ENCODE results near the gene ARHGAP33. TPM values are rescaled to one million over a fixed set of nuclear protein-coding genes. Genes with fewer than 3 reads are reported as not detected.
A peak's percentile ranks its signal among the peaks of the same experiment; 100 is the strongest.

The ARHGAP33 gene, protein sequence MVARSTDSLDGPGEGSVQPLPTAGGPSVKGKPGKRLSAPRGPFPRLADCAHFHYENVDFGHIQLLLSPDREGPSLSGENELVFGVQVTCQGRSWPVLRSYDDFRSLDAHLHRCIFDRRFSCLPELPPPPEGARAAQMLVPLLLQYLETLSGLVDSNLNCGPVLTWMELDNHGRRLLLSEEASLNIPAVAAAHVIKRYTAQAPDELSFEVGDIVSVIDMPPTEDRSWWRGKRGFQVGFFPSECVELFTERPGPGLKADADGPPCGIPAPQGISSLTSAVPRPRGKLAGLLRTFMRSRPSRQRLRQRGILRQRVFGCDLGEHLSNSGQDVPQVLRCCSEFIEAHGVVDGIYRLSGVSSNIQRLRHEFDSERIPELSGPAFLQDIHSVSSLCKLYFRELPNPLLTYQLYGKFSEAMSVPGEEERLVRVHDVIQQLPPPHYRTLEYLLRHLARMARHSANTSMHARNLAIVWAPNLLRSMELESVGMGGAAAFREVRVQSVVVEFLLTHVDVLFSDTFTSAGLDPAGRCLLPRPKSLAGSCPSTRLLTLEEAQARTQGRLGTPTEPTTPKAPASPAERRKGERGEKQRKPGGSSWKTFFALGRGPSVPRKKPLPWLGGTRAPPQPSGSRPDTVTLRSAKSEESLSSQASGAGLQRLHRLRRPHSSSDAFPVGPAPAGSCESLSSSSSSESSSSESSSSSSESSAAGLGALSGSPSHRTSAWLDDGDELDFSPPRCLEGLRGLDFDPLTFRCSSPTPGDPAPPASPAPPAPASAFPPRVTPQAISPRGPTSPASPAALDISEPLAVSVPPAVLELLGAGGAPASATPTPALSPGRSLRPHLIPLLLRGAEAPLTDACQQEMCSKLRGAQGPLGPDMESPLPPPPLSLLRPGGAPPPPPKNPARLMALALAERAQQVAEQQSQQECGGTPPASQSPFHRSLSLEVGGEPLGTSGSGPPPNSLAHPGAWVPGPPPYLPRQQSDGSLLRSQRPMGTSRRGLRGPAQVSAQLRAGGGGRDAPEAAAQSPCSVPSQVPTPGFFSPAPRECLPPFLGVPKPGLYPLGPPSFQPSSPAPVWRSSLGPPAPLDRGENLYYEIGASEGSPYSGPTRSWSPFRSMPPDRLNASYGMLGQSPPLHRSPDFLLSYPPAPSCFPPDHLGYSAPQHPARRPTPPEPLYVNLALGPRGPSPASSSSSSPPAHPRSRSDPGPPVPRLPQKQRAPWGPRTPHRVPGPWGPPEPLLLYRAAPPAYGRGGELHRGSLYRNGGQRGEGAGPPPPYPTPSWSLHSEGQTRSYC
- total RNA-seq (46.7 TPM), polyA plus RNA-seq (under 1 TPM in 1 of 4 donors, not detected in 3; 0.40 TPM)

DNA sequence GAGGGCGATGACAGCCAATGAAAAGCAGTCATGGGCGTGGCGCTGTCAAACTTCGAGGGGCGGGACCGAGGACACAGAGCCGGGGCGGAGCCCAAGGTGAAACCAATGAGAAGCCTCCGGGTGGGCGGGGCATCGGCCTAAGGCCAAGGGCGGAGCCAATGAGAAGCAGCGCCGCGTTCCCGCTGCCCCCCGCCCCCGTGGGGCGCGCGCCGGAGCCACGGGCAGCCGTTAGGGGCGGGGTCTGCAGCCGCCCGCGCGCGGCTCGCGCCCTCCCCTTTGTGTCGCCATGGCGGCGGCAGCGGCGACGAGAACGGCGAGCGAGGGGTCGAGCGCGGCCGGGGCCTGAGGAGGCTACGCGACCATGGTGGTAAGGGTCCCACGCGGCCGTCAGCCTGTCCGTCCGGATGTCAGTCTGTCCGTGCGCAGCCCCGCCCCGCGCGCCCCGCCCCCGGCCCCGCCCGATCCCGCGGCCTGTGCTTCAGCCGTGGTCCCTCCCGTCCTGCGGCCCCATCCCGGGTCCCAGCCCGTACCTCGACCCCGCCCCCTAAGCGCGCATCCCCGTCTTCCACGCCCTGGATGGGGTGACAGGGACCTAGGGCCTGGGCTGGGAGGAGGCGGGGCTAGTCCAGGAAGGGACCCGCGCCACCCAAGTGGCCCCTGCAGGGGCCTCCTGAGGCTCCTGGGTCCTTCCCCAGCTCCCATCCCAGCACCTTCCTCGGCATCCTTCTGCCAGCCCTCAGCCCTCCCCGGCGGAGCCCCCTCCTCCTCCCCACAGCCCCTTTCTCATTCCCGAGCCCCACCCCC lies at the start of gene ARHGAP33:
TSS of gene ARHGAP33 (plus strand) at position 267 of the 804 bp plus-strand sequence. CDS start at position 362, 95 bp downstream.
- Histone ChIP-seq H3K4me3 (ENCODE audit: low read depth, low read length) (peak within 1 kb of the TSS; percentile 69), H3K27ac (ENCODE audit: insufficient read depth, low read length, poor library complexity, severe bottlenecking) (peak within 1 kb of the TSS; percentile 9), H3K27me3 (ENCODE audit: control insufficient read depth, insufficient read depth, low read length) (no peaks in the 10 kb centered on the region), H3K4me1 (ENCODE audit: control insufficient read depth, insufficient read depth, low read length, poor library complexity, severe bottlenecking) (peaks cover 17% of the 10 kb centered on the region), H3K36me3 (ENCODE audit: control insufficient read depth, insufficient read depth, low read length) (no peaks in the 10 kb centered on the region), H3K9me3 (ENCODE audit: control insufficient read depth in 2 of 2, low read length in 2 of 2) (no peaks in the 10 kb centered on the region)
- peak within 1 kb of the TSS; percentile 86 to 94 (median 90) for H3K4me3 Mint-ChIP-seq
- H3K9me3 Mint-ChIP-seq = no peaks in the 10 kb centered on the region
- peaks cover 4% of the 10 kb centered on the region for H3K36me3 Mint-ChIP-seq
- DNase-seq (peak; percentile 98), ATAC-seq (ENCODE audit: low read depth in 2 of 2) (peak; percentile 97)
- no peaks in the 10 kb centered on the region for H3K27me3 Mint-ChIP-seq
- peaks cover 4 to 28% (median 9%) of the 10 kb centered on the region in 4 donors for H3K4me1 Mint-ChIP-seq
- H3K27ac Mint-ChIP-seq = peak within 1 kb of the TSS; percentile 60 to 87 (median 73)

DNA sequence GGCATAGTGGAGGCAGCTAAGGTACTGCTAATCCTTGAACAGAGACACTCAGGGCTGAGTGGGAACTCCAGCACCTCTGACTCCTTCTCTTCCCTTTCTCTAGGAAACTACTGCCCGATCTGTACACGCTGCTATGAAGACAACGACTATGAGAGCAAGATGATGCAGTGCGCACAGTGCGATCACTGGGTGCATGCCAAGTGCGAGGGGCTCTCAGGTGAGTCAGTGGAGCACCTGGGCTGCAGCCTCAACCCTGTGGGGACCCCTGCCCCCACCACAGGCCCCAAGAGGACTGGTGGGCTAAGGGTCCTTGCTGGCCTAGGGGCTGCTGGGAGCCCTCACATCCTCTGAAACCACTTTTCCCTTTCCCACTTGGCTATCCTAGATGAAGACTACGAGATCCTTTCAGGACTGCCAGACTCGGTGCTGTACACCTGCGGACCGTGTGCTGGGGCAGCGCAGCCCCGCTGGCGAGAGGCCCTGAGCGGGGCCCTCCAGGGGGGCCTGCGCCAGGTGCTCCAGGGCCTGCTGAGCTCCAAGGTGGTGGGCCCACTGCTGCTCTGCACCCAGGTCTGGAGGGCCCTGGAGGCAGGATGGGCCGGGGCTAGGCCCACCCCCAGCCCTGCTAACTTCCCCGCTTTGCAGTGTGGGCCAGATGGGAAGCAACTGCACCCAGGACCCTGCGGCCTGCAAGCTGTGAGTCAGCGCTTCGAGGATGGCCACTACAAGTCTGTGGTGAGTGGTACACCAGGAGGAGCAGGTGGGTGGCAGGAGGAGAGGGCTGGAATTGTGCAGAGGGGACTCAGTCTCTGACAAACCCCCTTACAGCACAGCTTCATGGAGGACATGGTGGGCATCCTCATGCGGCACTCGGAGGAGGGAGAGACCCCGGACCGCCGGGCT lies 48.1 kb upstream of the ARHGAP33 start:
- H3K4me3 Mint-ChIP-seq = no peak overlapping the region
- no peak for DNase-seq
- no peaks in the 10 kb centered on the region for H3K4me1 ChIP-seq (ENCODE audit: control insufficient read depth, insufficient read depth, low read length, poor library complexity, severe bottlenecking)
- peaks cover 0 to 4% (median 1%) of the 10 kb centered on the region in 4 donors for H3K4me1 Mint-ChIP-seq
- peaks cover 96% of the 10 kb centered on the region for H3K36me3 ChIP-seq (ENCODE audit: control insufficient read depth, insufficient read depth, low read length)
- H3K27ac ChIP-seq (ENCODE audit: insufficient read depth, low read length, poor library complexity, severe bottlenecking) = no peak overlapping the region
- no peaks in the 10 kb centered on the region for H3K27me3 Mint-ChIP-seq
- peaks cover 46% of the 10 kb centered on the region for H3K36me3 Mint-ChIP-seq
- no peak overlapping the region for H3K27ac Mint-ChIP-seq
- no peaks in the 10 kb centered on the region for H3K27me3 ChIP-seq (ENCODE audit: control insufficient read depth, insufficient read depth, low read length)
- H3K9me3 ChIP-seq (ENCODE audit: control insufficient read depth in 2 of 2, low read length in 2 of 2) = no peaks in the 10 kb centered on the region
- H3K9me3 Mint-ChIP-seq = no peaks in the 10 kb centered on the region
- no peak for ATAC-seq (ENCODE audit: low read depth in 2 of 2)
- no peak overlapping the region for H3K4me3 ChIP-seq (ENCODE audit: low read depth, low read length)

DNA sequence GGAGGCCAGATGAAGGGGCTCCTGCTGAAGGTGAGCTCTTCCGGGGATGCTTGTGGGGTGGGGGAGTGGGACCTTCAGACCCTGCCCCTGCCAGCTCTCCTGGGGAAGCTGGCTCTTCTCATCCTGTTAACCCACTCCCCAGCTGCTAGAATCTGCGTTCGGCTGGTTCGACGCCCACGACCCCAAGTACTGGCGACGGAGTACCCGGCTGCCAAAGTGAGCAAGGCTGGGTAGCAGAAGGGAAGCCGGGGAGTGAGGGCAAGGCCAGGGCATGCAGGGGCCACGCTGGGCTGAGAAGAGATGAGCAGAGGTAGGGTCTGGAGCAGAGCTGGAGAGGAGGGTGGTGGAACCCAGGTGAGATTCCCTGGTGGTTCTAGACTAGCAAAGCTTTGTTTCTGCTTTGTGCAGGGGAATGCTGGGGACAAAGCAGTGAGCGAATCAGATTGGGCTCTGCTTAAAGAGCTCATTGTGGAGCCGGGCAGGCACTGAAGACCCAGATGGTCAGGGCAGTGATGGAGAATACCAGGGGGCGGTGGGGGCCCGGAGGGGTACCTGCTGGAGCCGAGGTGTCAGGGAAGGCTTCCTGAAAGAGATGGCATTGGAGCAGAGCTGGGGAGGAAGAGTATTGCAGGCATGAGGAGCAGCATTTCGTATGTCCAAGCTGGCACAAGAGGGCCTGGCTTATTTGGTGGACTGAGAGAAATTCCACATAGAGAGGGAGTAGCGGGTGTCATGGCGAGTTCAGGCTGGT lies 47.2 kb upstream of the ARHGAP33 start:
- H3K27me3 ChIP-seq (ENCODE audit: control insufficient read depth, insufficient read depth, low read length) = no peaks in the 10 kb centered on the region
- H3K36me3 ChIP-seq (ENCODE audit: control insufficient read depth, insufficient read depth, low read length) = peaks cover 87% of the 10 kb centered on the region
- H3K4me1 Mint-ChIP-seq = peaks cover 0 to 4% (median 1%) of the 10 kb centered on the region in 4 donors
- peaks cover 46% of the 10 kb centered on the region for H3K36me3 Mint-ChIP-seq
- H3K4me3 Mint-ChIP-seq = peak overlapping the region in 1 of 4 donors; percentile 47
- H3K27me3 Mint-ChIP-seq = no peaks in the 10 kb centered on the region
- ATAC-seq (ENCODE audit: low read depth in 2 of 2) (no peak), DNase-seq (no peak)
- no peaks in the 10 kb centered on the region for H3K9me3 ChIP-seq (ENCODE audit: control insufficient read depth in 2 of 2, low read length in 2 of 2)
- no peak overlapping the region for H3K27ac ChIP-seq (ENCODE audit: insufficient read depth, low read length, poor library complexity, severe bottlenecking)
- H3K9me3 Mint-ChIP-seq = no peaks in the 10 kb centered on the region
- no peaks in the 10 kb centered on the region for H3K4me1 ChIP-seq (ENCODE audit: control insufficient read depth, insufficient read depth, low read length, poor library complexity, severe bottlenecking)
- no peak overlapping the region for H3K4me3 ChIP-seq (ENCODE audit: low read depth, low read length)
- H3K27ac Mint-ChIP-seq = peak overlapping the region in 1 of 3 donors; percentile 76

DNA sequence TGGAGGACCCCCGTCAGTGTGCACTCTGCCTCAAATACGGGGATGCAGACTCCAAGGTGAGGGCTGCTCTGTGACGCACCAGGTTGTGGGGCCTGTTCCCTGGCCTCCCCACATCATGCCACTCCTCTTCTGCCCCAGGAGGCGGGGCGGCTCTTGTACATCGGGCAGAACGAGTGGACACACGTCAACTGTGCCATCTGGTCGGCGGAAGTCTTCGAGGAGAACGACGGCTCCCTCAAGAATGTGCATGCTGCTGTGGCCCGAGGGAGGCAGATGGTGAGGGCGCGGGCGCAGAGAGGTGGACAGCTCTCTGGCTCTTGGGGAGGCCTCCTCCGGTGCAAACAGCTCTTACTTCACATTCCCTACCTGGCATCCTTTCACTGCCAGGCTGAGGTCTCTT lies 46.3 kb upstream of the ARHGAP33 start:
- H3K27ac ChIP-seq (ENCODE audit: insufficient read depth, low read length, poor library complexity, severe bottlenecking) = no peak overlapping the region
- H3K36me3 ChIP-seq (ENCODE audit: control insufficient read depth, insufficient read depth, low read length) = peaks cover 85% of the 10 kb centered on the region
- H3K36me3 Mint-ChIP-seq = peaks cover 43% of the 10 kb centered on the region
- no peaks in the 10 kb centered on the region for H3K27me3 Mint-ChIP-seq
- peaks cover 0 to 4% (median 0%) of the 10 kb centered on the region in 4 donors for H3K4me1 Mint-ChIP-seq
- no peaks in the 10 kb centered on the region for H3K4me1 ChIP-seq (ENCODE audit: control insufficient read depth, insufficient read depth, low read length, poor library complexity, severe bottlenecking)
- H3K4me3 ChIP-seq (ENCODE audit: low read depth, low read length) = no peak overlapping the region
- H3K4me3 Mint-ChIP-seq = no peak overlapping the region
- no peaks in the 10 kb centered on the region for H3K27me3 ChIP-seq (ENCODE audit: control insufficient read depth, insufficient read depth, low read length)
- ATAC-seq (ENCODE audit: low read depth in 2 of 2) = no peak
- H3K27ac Mint-ChIP-seq = no peak overlapping the region
- H3K9me3 Mint-ChIP-seq = no peaks in the 10 kb centered on the region
- H3K9me3 ChIP-seq (ENCODE audit: control insufficient read depth in 2 of 2, low read length in 2 of 2) = no peaks in the 10 kb centered on the region
- no peak for DNase-seq

DNA sequence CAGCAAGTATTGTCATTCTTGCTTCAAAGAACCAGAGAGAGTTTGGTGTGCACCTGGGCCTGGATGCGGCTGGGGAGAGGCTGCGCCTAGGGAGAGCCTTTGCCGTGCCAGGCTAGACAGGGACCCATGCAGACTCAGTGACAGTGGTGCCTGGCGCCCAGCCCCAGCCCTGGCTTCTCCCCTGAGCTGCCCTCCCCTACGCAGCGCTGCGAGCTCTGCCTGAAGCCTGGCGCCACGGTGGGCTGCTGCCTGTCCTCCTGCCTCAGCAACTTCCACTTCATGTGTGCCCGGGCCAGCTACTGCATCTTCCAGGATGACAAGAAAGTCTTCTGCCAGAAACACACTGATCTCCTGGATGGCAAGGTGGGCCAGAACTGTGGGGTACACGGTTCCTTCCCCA lies 45.6 kb upstream of the ARHGAP33 start:
- Histone ChIP-seq H3K36me3 (ENCODE audit: control insufficient read depth, insufficient read depth, low read length) (peaks cover 85% of the 10 kb centered on the region), H3K4me3 (ENCODE audit: low read depth, low read length) (no peak overlapping the region), H3K4me1 (ENCODE audit: control insufficient read depth, insufficient read depth, low read length, poor library complexity, severe bottlenecking) (no peaks in the 10 kb centered on the region), H3K27ac (ENCODE audit: insufficient read depth, low read length, poor library complexity, severe bottlenecking) (no peak overlapping the region), H3K27me3 (ENCODE audit: control insufficient read depth, insufficient read depth, low read length) (no peaks in the 10 kb centered on the region), H3K9me3 (ENCODE audit: control insufficient read depth in 2 of 2, low read length in 2 of 2) (no peaks in the 10 kb centered on the region)
- Mint-ChIP-seq H3K27ac (no peak overlapping the region), H3K4me1 (peaks cover 0 to 8% (median 3%) of the 10 kb centered on the region in 4 donors), H3K27me3 (no peaks in the 10 kb centered on the region), H3K9me3 (peaks cover 0 to 2% (median 0%) of the 10 kb centered on the region in 7 donors), H3K36me3 (peaks cover 50% of the 10 kb centered on the region), H3K4me3 (no peak overlapping the region)
- ATAC-seq (ENCODE audit: low read depth in 2 of 2) (no peak), DNase-seq (no peak)

DNA sequence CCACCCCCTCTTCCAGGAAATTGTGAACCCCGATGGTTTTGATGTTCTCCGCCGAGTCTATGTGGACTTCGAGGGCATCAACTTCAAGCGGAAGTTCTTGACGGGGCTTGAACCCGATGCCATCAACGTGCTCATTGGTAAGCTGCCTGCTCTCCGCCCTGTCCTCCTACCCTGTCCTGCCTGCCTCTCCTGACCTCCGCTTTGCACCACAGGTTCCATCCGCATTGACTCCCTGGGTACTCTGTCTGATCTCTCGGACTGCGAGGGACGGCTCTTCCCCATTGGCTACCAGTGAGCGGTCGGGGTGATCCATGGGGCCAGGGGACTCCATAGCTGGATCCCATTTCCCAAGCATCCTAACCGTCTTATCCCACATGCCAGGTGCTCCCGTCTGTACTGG lies 45.0 kb upstream of the ARHGAP33 start:
- Mint-ChIP-seq H3K36me3 (peaks cover 49% of the 10 kb centered on the region), H3K4me1 (peaks cover 0 to 8% (median 3%) of the 10 kb centered on the region in 4 donors), H3K4me3 (no peak overlapping the region), H3K27ac (no peak overlapping the region), H3K9me3 (peaks cover 0 to 2% (median 0%) of the 10 kb centered on the region in 7 donors), H3K27me3 (no peaks in the 10 kb centered on the region)
- Histone ChIP-seq H3K9me3 (ENCODE audit: control insufficient read depth in 2 of 2, low read length in 2 of 2) (no peaks in the 10 kb centered on the region), H3K4me1 (ENCODE audit: control insufficient read depth, insufficient read depth, low read length, poor library complexity, severe bottlenecking) (no peaks in the 10 kb centered on the region), H3K27me3 (ENCODE audit: control insufficient read depth, insufficient read depth, low read length) (no peaks in the 10 kb centered on the region), H3K27ac (ENCODE audit: insufficient read depth, low read length, poor library complexity, severe bottlenecking) (no peak overlapping the region), H3K36me3 (ENCODE audit: control insufficient read depth, insufficient read depth, low read length) (peaks cover 84% of the 10 kb centered on the region), H3K4me3 (ENCODE audit: low read depth, low read length) (no peak overlapping the region)
- DNase-seq (no peak), ATAC-seq (ENCODE audit: low read depth in 2 of 2) (no peak)

All from CD4-positive, CD25-positive, alpha-beta regulatory T cell (primary cell).